Mucosa of rectum (tissue), 2 donors: ENCODE data around the gene TP53INP2.

ENCODE experiments used
- H3K27ac ChIP-seq, 2 donors: one replicate each; pipeline ENCODE4 v1.7.0; 2013; ENCODE audit warnings: inconsistent platforms in 2 of 2, low read depth in 2 of 2, low read length in 2 of 2
- H3K27me3 ChIP-seq, 2 donors: one replicate each; pipeline ENCODE4 v1.7.0; 2013; ENCODE audit warnings: low read length in 2 of 2; ENCODE audit not compliant: control insufficient read depth in 2 of 2, insufficient read depth in 2 of 2
- H3K36me3 ChIP-seq, 2 donors: one replicate each; pipeline ENCODE4 v1.7.0; 2013; ENCODE audit warnings: low read length in 2 of 2; ENCODE audit not compliant: control insufficient read depth in 2 of 2, insufficient read depth in 2 of 2
- H3K4me1 ChIP-seq, 2 donors: one replicate each; pipeline ENCODE4 v1.7.0; 2013; ENCODE audit warnings: low read length in 2 of 2, mild to moderate bottlenecking in 1 of 2; ENCODE audit not compliant: control insufficient read depth in 2 of 2, insufficient read depth in 2 of 2
- H3K4me3 ChIP-seq, 2 donors: one replicate each; pipeline ENCODE4 v1.7.0; 2013; ENCODE audit warnings: low read length in 2 of 2
- H3K9ac ChIP-seq, 2 donors: one replicate each; pipeline ENCODE4 v1.7.0; 2013; ENCODE audit warnings: low read length in 2 of 2, low read depth in 1 of 2, mild to moderate bottlenecking in 1 of 2
- H3K9me3 ChIP-seq, 2 donors: one replicate each; pipeline ENCODE4 v1.7.0; 2013; ENCODE audit warnings: low read length in 2 of 2; ENCODE audit not compliant: control insufficient read depth in 2 of 2
- donor health status: healthy.
- donor health status: Normal muscosa, but diverticular disease.

The TP53INP2 gene

GRCh38 chr20:34747479-34747878 is 43.3 kb downstream of the TP53INP2 start:
- Histone ChIP-seq H3K9ac (no peak overlapping the region), H3K4me3 (no peak overlapping the region), H3K27ac (no peak overlapping the region), H3K36me3 (peaks cover 64 to 70% of the 10 kb centered on the region in 2 donors), H3K4me1 (no peaks in the 10 kb centered on the region), H3K27me3 (no peaks in the 10 kb centered on the region), H3K9me3 (no peaks in the 10 kb centered on the region)

GRCh38 chr20:34748709-34749108 is 44.6 kb downstream of the TP53INP2 start:
- Histone ChIP-seq H3K9me3 (no peaks in the 10 kb centered on the region), H3K27ac (no peak overlapping the region), H3K27me3 (no peaks in the 10 kb centered on the region), H3K4me1 (no peaks in the 10 kb centered on the region), H3K36me3 (peaks cover 56 to 62% of the 10 kb centered on the region in 2 donors), H3K9ac (no peak overlapping the region), H3K4me3 (no peak overlapping the region)

DNA sequence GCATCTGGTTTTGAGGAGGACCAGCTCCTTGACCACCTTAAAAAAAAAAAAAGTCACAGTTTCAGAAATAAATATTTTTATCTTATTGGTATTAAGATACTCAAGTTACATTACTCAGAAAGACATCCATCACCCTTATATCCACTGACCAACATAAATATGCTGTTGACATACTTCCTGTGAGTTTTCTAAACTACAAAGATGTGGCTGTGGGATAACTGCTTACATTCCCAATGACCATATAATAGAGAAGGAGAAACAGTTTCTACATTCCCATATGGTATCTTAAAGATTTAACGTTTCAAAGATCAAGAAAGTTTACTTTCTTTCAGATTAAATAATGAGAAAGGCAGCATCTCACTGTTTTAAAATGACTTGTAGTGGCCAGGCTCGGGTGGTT is 46.3 kb downstream of the TP53INP2 start:
- peaks cover 59 to 63% of the 10 kb centered on the region in 2 donors for H3K36me3 ChIP-seq
- H3K4me3 ChIP-seq = no peak overlapping the region
- H3K27me3 ChIP-seq = no peaks in the 10 kb centered on the region
- H3K9ac ChIP-seq = no peak overlapping the region
- no peaks in the 10 kb centered on the region for H3K4me1 ChIP-seq
- H3K27ac ChIP-seq = no peak overlapping the region
- H3K9me3 ChIP-seq = no peaks in the 10 kb centered on the region

GRCh38 chr20:34751453-34751852 is 47.3 kb downstream of the TP53INP2 start:
- no peaks in the 10 kb centered on the region for H3K27me3 ChIP-seq
- no peaks in the 10 kb centered on the region for H3K4me1 ChIP-seq
- H3K9me3 ChIP-seq = no peaks in the 10 kb centered on the region
- H3K36me3 ChIP-seq = peaks cover 55 to 61% of the 10 kb centered on the region in 2 donors
- no peak overlapping the region for H3K4me3 ChIP-seq
- H3K27ac ChIP-seq = no peak overlapping the region
- H3K9ac ChIP-seq = no peak overlapping the region

DNA sequence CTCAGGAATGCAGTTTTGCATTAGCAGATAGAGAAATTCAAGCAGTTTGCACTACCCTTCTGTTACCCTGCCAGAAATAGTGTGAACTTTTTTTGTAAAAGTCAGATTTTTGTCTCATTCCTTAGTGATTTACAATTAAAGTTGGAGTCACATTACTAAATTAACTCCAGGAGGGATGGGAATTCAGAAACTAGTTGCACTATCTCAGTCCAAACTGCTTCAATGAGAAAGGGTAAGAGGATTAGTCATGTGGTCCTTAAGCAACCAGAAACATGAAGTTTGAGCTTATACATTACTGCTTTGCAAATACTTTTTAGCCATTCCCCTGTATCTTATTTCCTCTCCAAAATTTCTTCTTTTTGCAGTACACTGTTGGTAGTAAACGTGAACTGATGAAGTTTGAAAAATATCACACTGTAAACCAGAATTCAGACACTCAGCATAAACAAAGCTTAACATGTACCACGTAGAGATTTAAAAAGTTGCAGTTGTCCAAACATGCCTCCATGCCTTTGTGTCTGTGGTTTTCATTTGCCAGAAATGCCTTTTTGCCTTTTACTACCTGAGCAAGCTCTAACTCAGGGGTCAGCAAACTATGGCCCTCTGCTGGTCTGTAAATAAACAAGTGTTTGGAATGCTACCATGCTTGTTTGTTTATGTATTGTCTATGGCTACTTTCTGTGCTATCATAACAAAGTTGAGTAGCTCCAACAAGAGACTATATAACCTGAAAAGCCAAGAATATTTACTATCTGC is 49.7 kb downstream of the TP53INP2 start:
- no peaks in the 10 kb centered on the region for H3K4me1 ChIP-seq
- H3K9ac ChIP-seq = no peak overlapping the region
- peaks cover 64 to 65% of the 10 kb centered on the region in 2 donors for H3K36me3 ChIP-seq
- H3K27ac ChIP-seq = no peak overlapping the region
- no peaks in the 10 kb centered on the region for H3K27me3 ChIP-seq
- no peaks in the 10 kb centered on the region for H3K9me3 ChIP-seq
- H3K4me3 ChIP-seq = no peak overlapping the region

DNA sequence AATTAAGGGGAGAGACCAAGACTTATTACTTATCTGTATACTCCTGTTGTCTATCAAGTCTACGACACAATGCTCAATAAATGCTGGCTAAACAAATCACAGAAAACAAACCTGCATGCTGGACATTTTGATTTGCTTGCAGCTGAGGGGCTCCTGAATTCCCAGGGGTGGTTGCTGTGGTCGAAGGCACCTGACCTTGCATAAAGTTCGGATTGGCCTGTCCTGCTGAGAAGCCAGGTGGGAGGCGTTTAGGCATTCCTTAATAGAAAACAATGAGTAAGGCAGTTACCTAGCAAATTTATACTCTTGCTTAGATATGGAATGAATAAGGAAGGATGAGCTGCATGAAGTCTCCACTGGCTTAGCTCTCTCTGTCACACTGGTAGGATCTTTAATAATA is 50.5 kb downstream of the TP53INP2 start:
- H3K27me3 ChIP-seq = no peaks in the 10 kb centered on the region
- no peak overlapping the region for H3K9ac ChIP-seq
- H3K27ac ChIP-seq = no peak overlapping the region
- no peaks in the 10 kb centered on the region for H3K9me3 ChIP-seq
- no peaks in the 10 kb centered on the region for H3K4me1 ChIP-seq
- H3K36me3 ChIP-seq = peaks cover 61 to 63% of the 10 kb centered on the region in 2 donors
- no peak overlapping the region for H3K4me3 ChIP-seq

DNA sequence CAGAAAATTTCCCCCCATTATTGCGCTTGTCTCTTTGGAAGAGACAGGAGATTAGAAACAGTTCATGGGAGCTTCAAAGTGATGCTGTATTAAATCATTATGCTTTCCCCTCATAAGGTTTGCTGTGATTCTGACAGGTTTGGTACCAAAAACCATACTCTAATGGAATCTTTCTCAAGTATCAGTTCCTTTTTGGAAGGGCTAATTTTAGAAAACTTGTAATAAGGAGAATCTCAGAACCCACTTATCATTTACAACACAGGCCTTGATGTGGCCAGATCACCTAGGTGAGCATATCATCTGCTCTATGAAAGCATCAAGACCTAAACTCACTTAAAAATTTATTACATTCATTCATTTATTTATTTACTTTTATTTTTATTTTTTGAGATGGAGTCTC is 51.2 kb downstream of the TP53INP2 start:
- H3K27ac ChIP-seq = no peak overlapping the region
- H3K9me3 ChIP-seq = no peaks in the 10 kb centered on the region
- peaks cover 59 to 61% of the 10 kb centered on the region in 2 donors for H3K36me3 ChIP-seq
- no peak overlapping the region for H3K9ac ChIP-seq
- H3K4me1 ChIP-seq = no peaks in the 10 kb centered on the region
- no peak overlapping the region for H3K4me3 ChIP-seq
- H3K27me3 ChIP-seq = no peaks in the 10 kb centered on the region

GRCh38 chr20:34762031-34762555 is 57.9 kb downstream of the TP53INP2 start:
- no peak overlapping the region for H3K9ac ChIP-seq
- H3K27ac ChIP-seq = no peak overlapping the region
- no peaks in the 10 kb centered on the region for H3K9me3 ChIP-seq
- no peak overlapping the region for H3K4me3 ChIP-seq
- H3K4me1 ChIP-seq = no peaks in the 10 kb centered on the region
- peaks cover 57 to 65% of the 10 kb centered on the region in 2 donors for H3K36me3 ChIP-seq
- no peaks in the 10 kb centered on the region for H3K27me3 ChIP-seq
